HG03066 (cell line): ENCODE measurements around the gene NQO2.
"Not testable (repeated sequence)": the region's sequence is repeated elsewhere in the genome, so short reads cannot be mapped to it uniquely, and the experiment has no call there.

ENCODE experiments used
- ATAC-seq: cut with Tn5 transposase; IDR thresholded peaks from one replicate; pipeline ENCODE4 v1.9.1; 2021; ENCODE audit warnings: low read depth; ENCODE audit not compliant: unreplicated experiment

Gene NQO2

DNA sequence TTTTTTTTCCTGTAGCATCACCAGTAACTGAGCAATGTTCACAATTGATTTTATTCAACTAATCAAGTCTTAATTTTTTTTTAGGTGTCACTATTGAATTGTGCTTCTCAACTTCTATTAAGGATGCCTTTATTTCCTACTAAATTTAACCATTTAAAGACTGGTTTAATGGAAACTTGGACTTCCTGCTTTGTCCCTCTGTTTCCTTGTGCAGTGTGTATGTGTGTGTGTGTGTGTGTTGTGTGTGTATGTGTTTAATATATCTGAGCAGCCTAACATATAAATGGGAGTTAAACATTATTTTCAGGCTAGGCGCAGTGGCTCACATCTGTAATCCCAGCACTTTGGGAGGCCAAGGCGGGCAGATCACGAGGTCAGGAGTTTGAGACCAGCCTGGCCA lies 30.1 kb upstream of the NQO2 start:
- ATAC-seq = no peak

- ATAC-seq = no peak
Measured at GRCh38 chr6:2970034-2970685, 29.5 kb upstream of the NQO2 start.

GRCh38 chr6:2970753-2971419 lies 28.8 kb upstream of the NQO2 start:
- no peak for ATAC-seq

DNA sequence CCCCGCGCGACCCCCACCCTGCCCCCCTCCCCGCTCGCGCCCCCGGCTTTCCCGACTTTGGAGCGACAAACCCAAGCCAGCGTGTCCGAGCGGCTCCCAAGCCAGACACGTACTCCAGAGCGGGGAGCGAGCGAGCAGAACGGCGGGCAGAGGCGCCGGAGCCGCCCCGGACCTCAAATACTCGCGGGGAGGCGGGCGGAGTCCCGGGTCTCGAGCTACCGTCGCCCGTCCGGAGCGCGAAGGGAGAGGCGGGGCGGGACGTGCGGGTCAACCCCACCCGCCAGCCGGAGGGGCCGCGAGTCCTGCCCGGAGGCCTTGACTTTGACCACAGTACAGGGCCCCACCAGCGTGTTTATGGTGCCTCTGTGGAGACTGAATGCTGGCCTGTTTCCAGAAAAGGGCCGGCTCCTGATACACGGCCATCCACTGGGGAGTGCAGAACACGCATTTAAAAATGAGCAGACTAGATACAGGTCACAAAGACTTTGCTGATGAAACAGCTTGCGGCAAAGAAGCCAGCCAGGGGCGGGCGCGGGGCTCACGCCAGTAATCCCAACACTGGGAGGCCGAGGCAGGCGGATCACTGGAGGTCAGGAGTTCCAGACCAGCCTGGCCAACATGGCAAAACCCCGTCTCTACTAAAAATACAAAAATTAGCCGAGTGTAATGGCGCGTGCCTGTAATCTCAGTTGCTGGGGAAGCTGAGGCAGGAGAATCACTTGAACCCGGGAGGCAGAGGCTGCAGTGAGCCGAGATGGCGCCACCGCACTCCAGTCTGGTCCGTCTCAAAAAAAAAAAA lies 28.1 kb upstream of the NQO2 start, which contains the start of gene SERPINB6:
Gene SERPINB6 (minus strand): TSS at position 148 of the 799 bp plus-strand sequence. CDS start 12,235 bp downstream, outside the sequence.
- ATAC-seq = no peak

- not testable (repeated sequence) for ATAC-seq
Measured at GRCh38 chr6:2972219-2972487, 27.5 kb upstream of the NQO2 start.

DNA sequence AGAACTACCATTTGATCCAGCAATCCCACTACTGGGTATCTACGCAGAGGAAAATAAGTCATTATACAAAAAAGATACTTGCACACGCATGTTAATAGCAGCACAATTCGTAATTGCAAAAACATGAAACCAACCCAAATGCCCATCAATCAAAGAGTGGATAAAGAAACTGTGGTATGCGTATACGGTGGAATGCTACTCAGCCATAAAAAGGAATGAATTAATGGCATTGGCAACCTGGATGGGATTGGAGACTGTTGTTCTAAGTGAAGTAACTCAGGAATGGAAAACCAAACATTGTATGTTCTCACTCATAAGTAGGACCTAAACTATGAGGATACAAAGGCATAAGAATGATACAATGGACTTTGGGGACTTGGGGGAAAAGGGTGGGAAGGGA lies 27.0 kb upstream of the NQO2 start:
- ATAC-seq = not testable (repeated sequence)

- ATAC-seq = not testable (repeated sequence)
Measured at GRCh38 chr6:2973180-2973579, 26.5 kb upstream of the NQO2 start.

GRCh38 chr6:2973676-2974075 lies 26.0 kb upstream of the NQO2 start:
- ATAC-seq = no peak

GRCh38 chr6:2976060-2976459 lies 23.6 kb upstream of the NQO2 start:
- no peak for ATAC-seq

DNA sequence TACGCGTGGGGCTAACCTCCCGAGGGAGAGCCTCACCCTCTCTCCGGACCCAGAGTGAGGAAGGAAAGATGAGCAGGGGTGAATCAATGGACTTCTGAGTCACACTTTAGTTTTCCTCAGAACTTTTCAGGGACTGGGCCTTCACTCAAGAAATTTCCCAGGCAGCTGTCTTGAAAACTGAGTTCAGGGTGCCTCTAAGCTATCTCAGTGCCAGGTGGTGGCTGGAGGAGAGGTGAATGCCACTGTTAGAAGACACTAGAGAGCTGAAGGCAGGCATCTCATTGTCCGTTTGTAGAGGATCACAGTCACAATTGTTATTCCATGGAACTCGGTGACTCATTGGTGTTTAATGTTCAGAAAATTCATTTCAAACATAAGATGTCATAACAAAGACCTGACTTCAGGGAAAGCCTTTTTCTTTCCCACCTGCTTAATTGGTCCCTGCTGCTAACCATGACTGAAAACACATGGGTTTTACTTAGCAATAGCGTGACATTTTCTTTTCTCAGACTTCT lies 23.1 kb upstream of the NQO2 start:
- no peak for ATAC-seq

- ATAC-seq = no peak
Measured at GRCh38 chr6:2977290-2977689, 22.4 kb upstream of the NQO2 start.

DNA sequence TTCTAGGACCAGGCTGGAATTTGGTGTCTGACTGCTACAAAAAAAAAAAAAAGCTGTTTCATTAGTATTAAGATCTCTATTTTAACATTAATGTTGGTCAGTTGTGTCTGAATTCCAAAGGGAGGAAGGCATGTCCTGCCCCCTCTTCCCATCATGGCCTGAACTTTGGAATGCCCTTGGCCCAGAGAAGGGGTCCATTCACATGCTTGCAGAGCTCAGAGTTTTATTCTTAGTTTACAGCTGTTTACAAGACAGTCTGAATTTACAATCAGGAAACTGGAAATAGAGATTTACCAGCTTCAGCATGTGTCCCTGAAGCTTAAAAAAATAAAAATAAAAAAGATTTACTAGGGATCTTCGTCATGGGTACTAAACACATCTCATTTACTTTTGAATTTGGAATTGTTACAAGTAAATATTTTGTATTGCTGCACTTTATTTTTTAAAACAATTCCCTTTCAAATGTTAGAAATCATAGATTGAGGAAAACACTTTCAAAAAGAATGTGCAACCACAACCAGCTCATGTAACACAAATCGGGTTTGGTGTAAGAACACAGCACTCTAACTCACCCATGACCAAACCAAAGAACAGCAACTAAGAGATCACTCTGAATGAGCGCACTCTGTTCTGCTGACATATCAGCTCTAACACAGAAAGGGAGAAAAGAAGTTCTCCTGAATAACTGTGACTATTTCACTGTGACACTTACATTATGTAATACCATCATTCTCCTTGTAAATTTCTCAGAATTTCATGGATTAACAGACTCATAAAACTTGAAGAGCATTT lies 21.7 kb upstream of the NQO2 start:
- no peak for ATAC-seq

DNA sequence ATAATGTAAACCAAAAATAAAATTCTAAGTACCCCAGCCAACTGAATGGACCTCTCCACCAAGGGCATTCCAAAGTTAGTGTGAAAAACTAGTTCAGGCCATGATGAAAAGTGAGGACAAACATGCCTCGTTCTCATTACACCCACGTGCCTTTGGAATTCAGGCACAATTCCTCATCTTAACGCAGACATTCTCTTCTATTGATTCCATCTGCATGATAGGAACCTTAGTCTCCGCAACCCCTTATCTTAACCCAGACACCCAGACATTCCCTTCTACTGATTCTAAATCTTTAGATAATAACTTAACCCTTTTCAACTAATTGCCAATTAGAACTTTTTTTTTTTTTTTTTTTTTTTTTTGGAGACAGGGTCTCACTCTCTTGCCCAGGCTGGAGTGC lies 20.8 kb upstream of the NQO2 start:
- no peak for ATAC-seq

DNA sequence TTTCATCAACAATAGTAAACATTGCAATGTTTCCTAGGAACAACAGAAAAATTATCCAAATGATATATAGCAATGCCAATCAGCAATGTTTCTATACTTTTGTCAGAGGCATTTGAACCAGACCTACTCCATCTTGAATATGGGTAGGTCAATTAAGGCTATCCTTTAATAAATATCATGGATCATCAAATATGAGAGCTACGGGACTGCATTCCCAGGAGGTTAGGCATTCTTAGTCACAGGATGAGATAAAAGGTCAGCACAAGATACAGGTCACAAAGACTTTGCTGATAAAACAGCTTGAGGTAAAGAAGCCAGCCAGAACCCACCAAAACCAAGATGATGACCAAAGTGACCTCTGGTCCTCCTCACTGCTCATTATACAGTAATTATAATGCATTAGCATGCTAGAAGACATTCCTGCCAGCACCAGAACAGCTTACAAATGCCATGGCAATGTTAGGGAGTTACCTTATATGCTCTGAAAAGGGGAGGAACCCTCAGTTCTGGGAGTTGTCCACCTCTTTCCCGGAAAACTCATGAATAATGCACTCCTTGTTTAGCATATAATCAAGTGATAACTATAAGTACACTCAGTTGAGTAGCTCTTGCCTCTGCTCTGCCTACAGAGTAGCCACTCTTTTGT lies 19.8 kb upstream of the NQO2 start:
- ATAC-seq = no peak

- ATAC-seq = no peak
Measured at GRCh38 chr6:2980465-2980855, 19.2 kb upstream of the NQO2 start.

- no peak for ATAC-seq
Measured at GRCh38 chr6:2982426-2983117, 17.1 kb upstream of the NQO2 start.

- no peak for ATAC-seq
Measured at GRCh38 chr6:2984738-2985406, 14.8 kb upstream of the NQO2 start.

GRCh38 chr6:2986722-2987221 lies 12.9 kb upstream of the NQO2 start:
- no peak for ATAC-seq

DNA sequence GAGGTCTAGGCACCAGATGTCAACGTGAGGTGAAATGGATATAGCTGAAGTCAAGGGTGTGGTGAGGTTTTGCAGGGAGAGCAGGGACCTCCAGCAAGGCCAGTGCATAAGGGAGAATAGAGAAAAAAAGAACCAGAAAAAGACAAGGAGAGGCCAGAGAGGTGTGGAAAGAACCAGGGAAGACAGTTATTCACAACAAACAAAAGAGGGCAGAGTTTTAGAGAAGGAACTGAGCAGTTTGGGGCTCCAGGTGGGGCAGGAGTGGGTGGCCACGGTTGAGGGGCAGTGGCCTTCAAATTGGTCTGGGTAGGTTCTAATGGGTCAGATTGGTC lies 11.6 kb upstream of the NQO2 start:
- no peak for ATAC-seq
